ENCODE data around the gene BNC2. TPM values are rescaled to one million over a fixed set of nuclear protein-coding genes. Genes with fewer than 3 reads are reported as not detected.

The BNC2 gene
- total RNA-seq, 1 experiment from 2014 or later = 43.6 TPM

DNA sequence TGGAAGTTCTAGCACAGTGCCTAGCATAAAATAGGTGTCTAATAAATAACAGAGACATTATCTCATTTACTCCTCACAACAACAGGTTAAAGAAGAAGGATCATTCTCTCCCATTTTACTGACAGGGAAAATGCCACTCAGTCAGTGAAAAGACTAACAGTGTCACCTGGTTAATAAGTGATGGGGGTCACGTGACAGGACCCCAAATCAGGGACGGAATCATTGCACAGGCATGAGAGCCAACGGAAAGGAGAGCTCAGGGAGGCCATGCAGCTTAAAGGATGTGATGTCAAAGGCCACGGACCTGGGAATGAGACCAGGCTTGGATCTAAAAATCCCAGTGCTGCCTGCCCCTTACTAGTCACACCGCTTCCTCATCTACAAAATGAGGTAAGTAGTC is 101.2 kb downstream of the BNC2 start:
- Histone ChIP-seq H4K8ac (replicated peaks; ENCODE audit: insufficient read length, low read depth, low read length) (no peak overlapping the region), H3K23ac (ENCODE audit: insufficient read length, low read depth, low read length) (no peak overlapping the region), H2BK12ac (ENCODE audit: insufficient read length, low read depth, low read length) (no peak overlapping the region), H2AFZ (ENCODE audit: low read length) (no peak overlapping the region), H2BK120ac (ENCODE audit: low read depth, low read length, poor library complexity, severe bottlenecking) (no peak overlapping the region), H3K23me2 (ENCODE audit: insufficient read length, low read depth, low read length, poor library complexity, severe bottlenecking) (no peaks in the 10 kb centered on the region), H2BK15ac (ENCODE audit: low read depth, low read length) (no peak overlapping the region), H2BK5ac (ENCODE audit: insufficient read length, low read length) (no peak overlapping the region), H3K4ac (ENCODE audit: low read depth, low read length) (no peak overlapping the region), H2AK5ac (ENCODE audit: insufficient read length, low read length) (no peak overlapping the region), H2BK20ac (ENCODE audit: low read depth, low read length, poor library complexity, severe bottlenecking) (no peak overlapping the region), H3K4me2 (ENCODE audit: insufficient read depth, insufficient read length, low read length) (no peak overlapping the region), H3K56ac (ENCODE audit: insufficient read length, low read depth, low read length) (no peak overlapping the region), H3K79me2 (ENCODE audit: insufficient read depth, low read length) (no peaks in the 10 kb centered on the region), H3T11ph (ENCODE audit: low read length) (no peak overlapping the region), H3K79me1 (ENCODE audit: insufficient read depth, low read depth, low read length, poor library complexity, severe bottlenecking) (no peaks in the 10 kb centered on the region), H3K18ac (ENCODE audit: insufficient read length, low read depth, low read length) (no peak overlapping the region), H3K14ac (ENCODE audit: insufficient read depth, low read length) (no peak overlapping the region), H4K91ac (ENCODE audit: insufficient read length, low read depth, low read length) (no peak overlapping the region), H4K20me1 (ENCODE audit: control insufficient read depth, insufficient read depth, insufficient read length) (no peaks in the 10 kb centered on the region), H3K27ac (ENCODE audit: insufficient read length, low read depth, low read length) (no peak overlapping the region), H3K9ac (ENCODE audit: extremely low read depth, insufficient read length, low read length) (no peak overlapping the region), H3K9me3 (ENCODE audit: control insufficient read depth, low read depth, low read length) (no peaks in the 10 kb centered on the region), H3K27me3 (ENCODE audit: insufficient read depth, low read length) (no peaks in the 10 kb centered on the region), H4K5ac (ENCODE audit: insufficient read length, low read depth, low read length) (no peak overlapping the region), H3K4me1 (ENCODE audit: insufficient read depth, low read length) (peaks cover 7% of the 10 kb centered on the region; the same call in 1 of the 2 replicates)
- no CpG with 5 or more reads among the region's 5 CpGs for WGBS (ENCODE audit: extremely low coverage, insufficient read length, low lambda C conversion rate)
- DNase-seq = no peak
- Mint-ChIP-seq H3K9me3 (peaks cover 0 to 2% of the 10 kb centered on the region in 2 experiments; a peak in 2 of 5 replicates), H3K27ac (peak overlapping the region; percentile 41 to 99 (median 73); a peak in 6 of 7 replicates), H3K27me3 (ENCODE audit: low read depth) (no peaks in the 10 kb centered on the region), H3K36me3 (ENCODE audit: insufficient read depth in 1 of 3, low read depth in 3 of 3) (peaks cover under 1 to 11% (median 8%) of the 10 kb centered on the region in 3 experiments; a peak in 6 of 7 replicates), H3K4me3 (no peak overlapping the region; a peak in 1 of 5 replicates), H3K4me1 (peaks cover 69 to 70% of the 10 kb centered on the region in 2 experiments)
- TF ChIP-seq, protein P1, sequence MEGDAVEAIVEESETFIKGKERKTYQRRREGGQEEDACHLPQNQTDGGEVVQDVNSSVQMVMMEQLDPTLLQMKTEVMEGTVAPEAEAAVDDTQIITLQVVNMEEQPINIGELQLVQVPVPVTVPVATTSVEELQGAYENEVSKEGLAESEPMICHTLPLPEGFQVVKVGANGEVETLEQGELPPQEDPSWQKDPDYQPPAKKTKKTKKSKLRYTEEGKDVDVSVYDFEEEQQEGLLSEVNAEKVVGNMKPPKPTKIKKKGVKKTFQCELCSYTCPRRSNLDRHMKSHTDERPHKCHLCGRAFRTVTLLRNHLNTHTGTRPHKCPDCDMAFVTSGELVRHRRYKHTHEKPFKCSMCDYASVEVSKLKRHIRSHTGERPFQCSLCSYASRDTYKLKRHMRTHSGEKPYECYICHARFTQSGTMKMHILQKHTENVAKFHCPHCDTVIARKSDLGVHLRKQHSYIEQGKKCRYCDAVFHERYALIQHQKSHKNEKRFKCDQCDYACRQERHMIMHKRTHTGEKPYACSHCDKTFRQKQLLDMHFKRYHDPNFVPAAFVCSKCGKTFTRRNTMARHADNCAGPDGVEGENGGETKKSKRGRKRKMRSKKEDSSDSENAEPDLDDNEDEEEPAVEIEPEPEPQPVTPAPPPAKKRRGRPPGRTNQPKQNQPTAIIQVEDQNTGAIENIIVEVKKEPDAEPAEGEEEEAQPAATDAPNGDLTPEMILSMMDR (conservative IDR thresholded peaks at IDR 0.05) = no peak

Data from H9 (cell line).